H1 (cell line): ENCODE results near the gene CTIF. TPM values are rescaled to one million over a fixed set of nuclear protein-coding genes. Genes with fewer than 3 reads are reported as not detected.

Experiments used
- CTCF ChIA-PET: fragments of 300-600 bp; sonication (Branson Sonifier 250); formaldehyde crosslinking; loops from one replicate; lab custom pipeline; 2021; ENCODE audit not compliant: partially characterized antibody; lab: Charles Lee
- POLR2A ChIA-PET: fragments of 300-600 bp; sonication (Branson Sonifier 250); formaldehyde crosslinking; loops from one replicate; lab custom pipeline; 2021; ENCODE audit warnings: inconsistent platforms; ENCODE audit not compliant: partially characterized antibody; lab: Charles Lee
- DNase-seq, 2 experiments: peaks; one replicate each; pipeline versions ENCODE4 v3.0.0 to v3.0.0-alpha.2; 2010 to 2022; ENCODE audit warnings: low spot score in 2 of 2, low read depth in 1 of 2, mixed read lengths in 1 of 2
- FAIRE-seq: peaks from 2 replicates; lab custom pipeline; 2011; peaks lifted over from hg19 to GRCh38; lab: Jason Lieb, UNC
- H2AFZ ChIP-seq: 2 replicates; pipeline ENCODE4 v1.8.1; 2012; ENCODE audit warnings: low read length, inconsistent platforms
- H2AK5ac ChIP-seq: 2 replicates; pipeline ENCODE4 v1.6.1; 2013; ENCODE audit warnings: low read depth, low read length
- H2BK120ac ChIP-seq: replicated peaks from 2 replicates; pipeline ENCODE3; 2013; ENCODE audit warnings: low read depth, low read length, inconsistent platforms
- H2BK12ac ChIP-seq: 2 replicates; pipeline ENCODE4 v1.6.1; 2013; ENCODE audit warnings: low read depth, low read length
- H2BK15ac ChIP-seq: 2 replicates; pipeline ENCODE4 v1.6.1; 2013; ENCODE audit warnings: low read length
- H2BK20ac ChIP-seq: 2 replicates; pipeline ENCODE4 v1.6.1; 2013; ENCODE audit warnings: low read length
- H2BK5ac ChIP-seq: 2 replicates; pipeline ENCODE4 v1.6.1; 2013; ENCODE audit warnings: low read depth, low read length
- H3K14ac ChIP-seq: 2 replicates; pipeline ENCODE4 v1.6.1; 2013; ENCODE audit warnings: inconsistent platforms; ENCODE audit not compliant: insufficient read length
- H3K18ac ChIP-seq: 2 replicates; pipeline ENCODE4 v1.6.1; 2013; ENCODE audit warnings: low read length; ENCODE audit errors: extremely low read depth
- H3K23ac ChIP-seq: 2 replicates; pipeline ENCODE4 v1.6.1; 2013; ENCODE audit warnings: inconsistent platforms; ENCODE audit not compliant: insufficient read length
- H3K23me2 ChIP-seq: 2 replicates; pipeline ENCODE4 v1.6.1; 2013; ENCODE audit warnings: low read depth, low read length
- H3K27ac ChIP-seq: 2 replicates; pipeline ENCODE4 v1.6.1; 2011; ENCODE audit warnings: low read depth, low read length, inconsistent platforms
- H3K27me3 ChIP-seq, 4 experiments: replicated peaks in 1 of 4; 1 replicate in 1 of 4; 2 replicates in 3 of 4; pipeline versions ENCODE4 v1.6.1 to v1.8.1; 2011 to 2013; ENCODE audit warnings: low read length in 3 of 4, mild to moderate bottlenecking in 3 of 4, inconsistent platforms in 2 of 4, mixed read lengths in 2 of 4, moderate library complexity in 1 of 4; ENCODE audit not compliant: control insufficient read depth in 3 of 4, insufficient read depth in 3 of 4; ENCODE audit errors: extremely low read depth in 1 of 4
- H3K36me3 ChIP-seq, 4 experiments: 2 replicates each; pipeline versions ENCODE4 v1.6.1 to v1.8.1; 2011 to 2013; ENCODE audit warnings: mild to moderate bottlenecking in 4 of 4, low read length in 3 of 4, moderate library complexity in 2 of 4, control low read depth in 1 of 4, inconsistent platforms in 1 of 4; ENCODE audit not compliant: insufficient read depth in 4 of 4, control insufficient read depth in 2 of 4
- H3K4ac ChIP-seq: replicated peaks from 2 replicates; pipeline ENCODE3; 2013; ENCODE audit warnings: low read length, low read depth, mixed read lengths, inconsistent platforms; ENCODE audit not compliant: insufficient read length
- H3K4me1 ChIP-seq, 4 experiments: replicated peaks in 1 of 4; 1 replicate in 1 of 4; 2 replicates in 3 of 4; pipeline versions ENCODE4 v1.6.1 to v1.8.1; 2011 to 2013; ENCODE audit warnings: low read length in 3 of 4, inconsistent platforms in 2 of 4, mixed read lengths in 1 of 4; ENCODE audit not compliant: insufficient read depth in 4 of 4, control insufficient read depth in 3 of 4
- H3K4me2 ChIP-seq, 2 experiments: 2 replicates each; pipeline versions ENCODE4 v1.6.1 to v1.8.1; 2011 to 2013; ENCODE audit warnings: low read depth in 2 of 2, low read length in 2 of 2, control low read depth in 1 of 2, inconsistent platforms in 1 of 2, mild to moderate bottlenecking in 1 of 2; ENCODE audit not compliant: insufficient read depth in 1 of 2
- H3K4me3 ChIP-seq, 4 experiments: fragments of 200-600, 300-600 bp in 1 of 4; sonication (generic), shearing (Covaris generic), sonication (Bioruptor Twin) in 1 of 4; 2 replicates each; pipeline versions ENCODE4 v1.5.1 to v1.8.1; 2011 to 2016; ENCODE audit warnings: low read length in 4 of 4, low read depth in 3 of 4, control low read depth in 2 of 4, inconsistent platforms in 2 of 4, mild to moderate bottlenecking in 2 of 4, mixed read lengths in 1 of 4, moderate library complexity in 1 of 4; ENCODE audit not compliant: insufficient read depth in 2 of 4; ENCODE audit errors: extremely low read depth in 1 of 4
- H3K56ac ChIP-seq: replicated peaks from 2 replicates; pipeline ENCODE3; 2013; ENCODE audit warnings: low read depth, mild to moderate bottlenecking, mixed read lengths, low read length, inconsistent platforms; ENCODE audit not compliant: insufficient read length
- H3K79me1 ChIP-seq: 2 replicates; pipeline ENCODE4 v1.6.1; 2013; ENCODE audit warnings: low read depth, low read length, control low read depth
- H3K79me2 ChIP-seq, 2 experiments: 2 replicates each; pipeline versions ENCODE4 v1.6.1 to v1.8.1; 2012 to 2013; ENCODE audit warnings: low read length in 2 of 2, mild to moderate bottlenecking in 2 of 2, inconsistent platforms in 1 of 2; ENCODE audit not compliant: insufficient read depth in 2 of 2, control insufficient read depth in 1 of 2
- H3K9ac ChIP-seq, 4 experiments: replicated peaks in 1 of 4; 1 replicate in 1 of 4; 2 replicates in 3 of 4; pipeline versions ENCODE4 v1.6.1 to v1.8.1; 2011 to 2013; ENCODE audit warnings: low read depth in 3 of 4, low read length in 3 of 4, control low read depth in 2 of 4, mild to moderate bottlenecking in 2 of 4, moderate library complexity in 2 of 4, inconsistent platforms in 1 of 4; ENCODE audit errors: extremely low read depth in 1 of 4
- H3K9me3 ChIP-seq, 2 experiments: 2 replicates each; pipeline versions ENCODE4 v1.6.1 to v1.8.1; 2012 to 2013; ENCODE audit warnings: mild to moderate bottlenecking in 2 of 2, moderate library complexity in 2 of 2, control low read depth in 1 of 2, inconsistent platforms in 1 of 2, low read depth in 1 of 2, low read length in 1 of 2, mixed read lengths in 1 of 2; ENCODE audit not compliant: insufficient read depth in 2 of 2
- H4K20me1 ChIP-seq, 2 experiments: replicated peaks in 1 of 2; 2 replicates each; pipeline versions ENCODE3 to v1.8.1; 2011 to 2013; ENCODE audit warnings: inconsistent platforms in 2 of 2, low read length in 2 of 2, mild to moderate bottlenecking in 1 of 2; ENCODE audit not compliant: insufficient read depth in 2 of 2, control insufficient read depth in 1 of 2
- H4K5ac ChIP-seq: 2 replicates; pipeline ENCODE4 v1.6.1; 2013; ENCODE audit warnings: low read length, low read depth, mixed read lengths, inconsistent platforms; ENCODE audit not compliant: insufficient read length
- H4K8ac ChIP-seq: 2 replicates; pipeline ENCODE4 v1.8.0; 2013; ENCODE audit warnings: mild to moderate bottlenecking, moderate library complexity, low read length, inconsistent platforms; ENCODE audit not compliant: insufficient read depth; ENCODE audit errors: extremely low read depth
- H4K91ac ChIP-seq: replicated peaks from 2 replicates; pipeline ENCODE3; 2013; ENCODE audit warnings: low read length, mixed read lengths, inconsistent platforms; ENCODE audit not compliant: insufficient read length
- E2F6 ChIP-seq: IDR thresholded peaks from 2 replicates; pipeline ENCODE4 v1.6.1; 2012; ENCODE audit warnings: inconsistent platforms
- EP300 ChIP-seq, 2 experiments: IDR thresholded peaks; 1 replicate in 1 of 2; 2 replicates in 1 of 2; pipeline ENCODE4 v1.6.1; 2011 to 2012; ENCODE audit warnings: low read depth in 2 of 2, low read length in 2 of 2, mild to moderate bottlenecking in 2 of 2, borderline replicate concordance in 1 of 2, inconsistent platforms in 1 of 2, moderate library complexity in 1 of 2
- GTF2F1 ChIP-seq: IDR thresholded peaks from 2 replicates; pipeline ENCODE4 v1.6.1; 2012; ENCODE audit warnings: low read depth, low read length, improper control_type of control experiment, borderline replicate concordance
- JUN ChIP-seq: IDR thresholded peaks from 2 replicates; pipeline ENCODE4 v1.6.1; 2011; ENCODE audit warnings: low read depth, mild to moderate bottlenecking, improper control_type of control experiment, low read length
- PHF8 ChIP-seq: fragments of 200-600 bp; sonication (generic); conservative IDR thresholded peaks from 2 replicates; pipeline ENCODE4 v1.7.1; 2012; ENCODE audit warnings: low read depth, mild to moderate bottlenecking, inconsistent platforms, low read length, moderate library complexity
- SIN3A ChIP-seq, 2 experiments: IDR thresholded peaks in 1 of 2; conservative IDR thresholded peaks in 1 of 2; 2 replicates each; pipeline ENCODE4 v1.6.1; 2011 to 2012; ENCODE audit warnings: low read length in 2 of 2, improper control_type of control experiment in 1 of 2, low read depth in 1 of 2, mild to moderate bottlenecking in 1 of 2
- SP2 ChIP-seq: IDR thresholded peaks from 2 replicates; pipeline ENCODE4 v1.6.1; 2012; ENCODE audit warnings: mild to moderate bottlenecking, low read length, inconsistent platforms
- SP4 ChIP-seq: IDR thresholded peaks from 2 replicates; pipeline ENCODE4 v1.6.1; 2012; ENCODE audit warnings: low read length, inconsistent platforms
- TAF7 ChIP-seq: optimal IDR thresholded peaks from 2 replicates; pipeline ENCODE3; 2011; ENCODE audit warnings: low read depth, mild to moderate bottlenecking, inconsistent platforms, low read length, moderate library complexity, borderline replicate concordance
- YY1 ChIP-seq: IDR thresholded peaks from 2 replicates; pipeline ENCODE4 v1.6.1; 2011; ENCODE audit warnings: low read depth, mild to moderate bottlenecking, low read length
- WGBS, 2 experiments: shearing (Covaris generic) in 1 of 2; methylation state at CpG; one replicate each; pipeline versions ENCODE4 v1.1.6 to v1.1.7; 2013 to 2015; ENCODE audit warnings: low lambda C conversion rate in 2 of 2, mixed read lengths in 2 of 2, inconsistent platforms in 1 of 2, low coverage in 1 of 2, missing lambda C conversion rate in 1 of 2; ENCODE audit not compliant: insufficient replicate concordance in 2 of 2, insufficient coverage in 1 of 2, insufficient read length in 1 of 2; ENCODE audit errors: extremely low coverage in 1 of 2, missing lambda C conversion rate in 1 of 2; 5-methylcytosine and 5-hydroxymethylcytosine counted together
- polyA plus RNA-seq, 7 experiments: library from polyadenylated mRNA; depleted of rRNA in 3 of 7; stranded (reverse) in 5 of 7; unstranded in 2 of 7; fragments of >200 nt in 5 of 7; fragments of 200-250 nt in 2 of 7; gene quantifications; 1 replicate in 5 of 7; 2 replicates in 1 of 7; 4 replicates in 1 of 7; pipeline versions ENCODE4 v1.2.1 to v1.2.3, GENCODE V29; 2011 to 2013; ENCODE audit warnings: missing spikeins in 2 of 7, mixed read lengths in 2 of 7
- total RNA-seq: library from RNA; stranded (reverse); fragmentation: NEBNext Ultra II Directional; extraction: Animal tissue kit (Norgen Biotek cat#: 25700); gene quantifications from 2 replicates; pipeline ENCODE4 v1.2.1, GENCODE V29; 2021

Gene CTIF
- total and polyA plus RNA-seq, 2 of the 8 experiments (the other 6 are each of a cell fraction or from before 2014, with no cell fraction given), result 9.0 to 17.8 TPM

- Histone ChIP-seq H2BK120ac (no peak overlapping the region), H2BK5ac (no peak overlapping the region), H4K20me1 (peaks cover 0 to 10% of the 10 kb centered on the region in 2 experiments), H4K5ac (no peak overlapping the region), H2AK5ac (no peak overlapping the region), H3K4ac (no peak overlapping the region), H3K18ac (peak overlapping the region; percentile 39; the same call in 1 of the 2 replicates), H2BK20ac (no peak overlapping the region; the same call in 1 of the 2 replicates), H4K8ac (no peak overlapping the region; the same call in 1 of the 2 replicates), H3K79me2 (peaks cover 0 to 20% of the 10 kb centered on the region in 2 experiments; a peak in 2 of 4 replicates), H3K14ac (no peak overlapping the region), H3K27me3 (peaks cover 0 to 13% (median 5%) of the 10 kb centered on the region in 4 experiments; a peak in 5 of 7 replicates), H2BK15ac (no peak overlapping the region), H3K9me3 (no peaks in the 10 kb centered on the region), H3K4me1 (peaks cover 34 to 56% (median 39%) of the 10 kb centered on the region in 4 experiments), H3K27ac (no peak overlapping the region), H3K36me3 (no peaks in the 10 kb centered on the region), H2AFZ (no peak overlapping the region), H3K23me2 (peaks cover 21% of the 10 kb centered on the region), H2BK12ac (0 out of 2 replicates have a peak overlapping the region, but pooled peaks have one; percentile 10), H3K4me3 (peak overlapping the region; percentile 70 to 92 (median 75)), H3K9ac (peak overlapping the region; percentile 13 to 52 (median 32); a peak in 4 of 7 replicates), H3K79me1 (peaks cover 9% of the 10 kb centered on the region), H3K23ac (no peak overlapping the region), H3K56ac (no peak overlapping the region), H4K91ac (no peak overlapping the region), H3K4me2 (peak overlapping the region; percentile 81 to 94)
- no peak for FAIRE-seq
- POLR2A ChIA-PET, result no interaction called here
- CTCF ChIA-PET, result interaction anchor here (2.5 kb wide), 1 partner anchor 65 kb away, joined by 7 read pairs; no protein-coding TSS in a partner anchor
- DNase-seq, result peak in 1 of 2 experiments; percentile 73
- 7% methylated on average over 25 of the region's 62 CpGs; no CpG with 5 or more reads in 1 of the 2 experiments for WGBS, 2 experiments
- TF ChIP-seq SP4, result no peak
- no peak for TF ChIP-seq TAF7
- TF ChIP-seq JUN, result no peak
- TF ChIP-seq SIN3A (conservative IDR thresholded peaks at IDR 0.05 in 1 of 2, IDR thresholded peaks at IDR 0.05 in 1 of 2; ENCODE audit: low read depth in 1 of 2, low read length in 2 of 2), result peak in 1 of 2 experiments; percentile 45; a peak in 2 of 4 replicates
- no peak for TF ChIP-seq YY1
- TF ChIP-seq PHF8, result no peak
- no peak for TF ChIP-seq GTF2F1
- no peak for TF ChIP-seq SP2
- TF ChIP-seq EP300 (IDR thresholded peaks at IDR 0.05; ENCODE audit: borderline replicate concordance in 1 of 2, low read depth in 2 of 2, low read length in 2 of 2), result no peak
- TF ChIP-seq E2F6, result no peak
These were observed 2.4 kb downstream of the CTIF start for GRCh38 chr18:48541026-48541746.
